Stimulated activated CD4-positive, alpha-beta T cell treated with anti-CD3 and anti-CD28 coated beads, Interleukin-1b, Interleukin-23, amount 100 ng/mL, for 4 hours (primary cell): Measurements from ENCODE around the gene PRKCH.
"Not testable (repeated sequence)": the region's sequence is repeated elsewhere in the genome, so short reads cannot be mapped to it uniquely, and the experiment has no call there.

Source experiments
- DNase-seq, 2 donors: peaks; one replicate each; pipeline ENCODE4 v3.0.0-alpha.2; 2020; ENCODE audit warnings: low read depth in 2 of 2

The PRKCH gene

GRCh38 chr14:61528591-61529021, 207.2 kb downstream of the PRKCH start:
- no peak for DNase-seq

- DNase-seq, result not testable (repeated sequence)
Observed at GRCh38 chr14:61529360-61529759, 208.0 kb downstream of the PRKCH start.

- DNase-seq, result no peak
Observed at GRCh38 chr14:61530296-61530695, 208.9 kb downstream of the PRKCH start.

GRCh38 chr14:61530896-61531295, 209.5 kb downstream of the PRKCH start:
- DNase-seq, result no peak

GRCh38 chr14:61531465-61532122, 210.2 kb downstream of the PRKCH start:
- no peak for DNase-seq

- DNase-seq, result no peak
Observed at GRCh38 chr14:61532123-61532505, 210.7 kb downstream of the PRKCH start.

- no peak for DNase-seq
Observed at GRCh38 chr14:61532763-61533162, 211.4 kb downstream of the PRKCH start.

- no peak for DNase-seq
Observed at GRCh38 chr14:61533513-61534255, 212.3 kb downstream of the PRKCH start.

GRCh38 chr14:61535032-61535431, 213.7 kb downstream of the PRKCH start:
- no peak for DNase-seq

- no peak for DNase-seq
Observed at GRCh38 chr14:61535458-61535857, 214.1 kb downstream of the PRKCH start.

GRCh38 chr14:61536661-61537562, 215.5 kb downstream of the PRKCH start:
- DNase-seq, result no peak

- DNase-seq, result peak; percentile 15 to 44
Observed at GRCh38 chr14:61537563-61538463, 216.4 kb downstream of the PRKCH start.

GRCh38 chr14:61538464-61539022, 217.2 kb downstream of the PRKCH start:
- no peak for DNase-seq

- DNase-seq, result no peak
Observed at GRCh38 chr14:61539631-61540030, 218.3 kb downstream of the PRKCH start.

GRCh38 chr14:61540931-61541330, 219.6 kb downstream of the PRKCH start:
- DNase-seq, result no peak

- DNase-seq, result no peak
Observed at GRCh38 chr14:61542848-61543790, 221.7 kb downstream of the PRKCH start.

- no peak for DNase-seq
Observed at GRCh38 chr14:61543946-61544345, 222.6 kb downstream of the PRKCH start.

GRCh38 chr14:61544448-61545330, 223.3 kb downstream of the PRKCH start:
- no peak for DNase-seq
